HL-60 (cell line): Measurements from ENCODE around the gene DOC2A.

Experiments
- GABPA ChIP-seq: IDR thresholded peaks from 2 replicates; pipeline ENCODE4 v1.6.1; 2012; ENCODE audit warnings: low read depth
- REST ChIP-seq: IDR thresholded peaks from 2 replicates; pipeline ENCODE4 v1.6.1; 2012; ENCODE audit warnings: low read depth; ENCODE audit not compliant: insufficient replicate concordance
- TF ChIP-seq, protein P1 (sequence below): IDR thresholded peaks from one replicate; pipeline ENCODE4 v1.5.1; 2011; ENCODE audit warnings: low read length, control low read depth, inconsistent platforms; ENCODE audit not compliant: insufficient read depth

DNA sequence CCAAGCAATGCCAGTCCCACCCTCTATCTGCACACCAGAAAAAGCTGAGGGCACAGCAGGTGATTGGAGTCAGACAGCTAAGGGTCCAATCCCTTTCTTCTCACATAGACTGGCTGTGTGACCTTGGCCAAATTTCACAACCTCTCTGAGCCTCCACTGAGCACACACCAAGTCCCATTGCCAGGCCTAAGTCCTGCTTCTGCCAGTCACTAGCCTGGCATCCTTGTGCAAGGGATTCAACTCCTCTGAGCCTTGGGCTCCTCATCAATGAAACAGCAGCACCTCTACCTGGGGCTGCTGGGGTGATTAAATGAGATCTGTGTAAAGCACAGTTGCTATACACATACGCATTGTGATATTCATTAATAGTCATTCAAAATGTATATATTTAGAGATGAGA lies 35.8 kb upstream of the DOC2A start:
- TF ChIP-seq, protein P1, sequence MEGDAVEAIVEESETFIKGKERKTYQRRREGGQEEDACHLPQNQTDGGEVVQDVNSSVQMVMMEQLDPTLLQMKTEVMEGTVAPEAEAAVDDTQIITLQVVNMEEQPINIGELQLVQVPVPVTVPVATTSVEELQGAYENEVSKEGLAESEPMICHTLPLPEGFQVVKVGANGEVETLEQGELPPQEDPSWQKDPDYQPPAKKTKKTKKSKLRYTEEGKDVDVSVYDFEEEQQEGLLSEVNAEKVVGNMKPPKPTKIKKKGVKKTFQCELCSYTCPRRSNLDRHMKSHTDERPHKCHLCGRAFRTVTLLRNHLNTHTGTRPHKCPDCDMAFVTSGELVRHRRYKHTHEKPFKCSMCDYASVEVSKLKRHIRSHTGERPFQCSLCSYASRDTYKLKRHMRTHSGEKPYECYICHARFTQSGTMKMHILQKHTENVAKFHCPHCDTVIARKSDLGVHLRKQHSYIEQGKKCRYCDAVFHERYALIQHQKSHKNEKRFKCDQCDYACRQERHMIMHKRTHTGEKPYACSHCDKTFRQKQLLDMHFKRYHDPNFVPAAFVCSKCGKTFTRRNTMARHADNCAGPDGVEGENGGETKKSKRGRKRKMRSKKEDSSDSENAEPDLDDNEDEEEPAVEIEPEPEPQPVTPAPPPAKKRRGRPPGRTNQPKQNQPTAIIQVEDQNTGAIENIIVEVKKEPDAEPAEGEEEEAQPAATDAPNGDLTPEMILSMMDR, result no peak
- TF ChIP-seq GABPA, result no peak
- no peak for TF ChIP-seq REST
